LoVo (cell line): Measurements from ENCODE around the gene HOXB5.
A peak's percentile ranks its signal among the peaks of the same experiment; 100 is the strongest.

ENCODE experiments used
- DNase-seq: peaks from one replicate; pipeline ENCODE4 v3.0.0-alpha.2; 2016; ENCODE audit warnings: low spot score

The HOXB5 gene

DNA sequence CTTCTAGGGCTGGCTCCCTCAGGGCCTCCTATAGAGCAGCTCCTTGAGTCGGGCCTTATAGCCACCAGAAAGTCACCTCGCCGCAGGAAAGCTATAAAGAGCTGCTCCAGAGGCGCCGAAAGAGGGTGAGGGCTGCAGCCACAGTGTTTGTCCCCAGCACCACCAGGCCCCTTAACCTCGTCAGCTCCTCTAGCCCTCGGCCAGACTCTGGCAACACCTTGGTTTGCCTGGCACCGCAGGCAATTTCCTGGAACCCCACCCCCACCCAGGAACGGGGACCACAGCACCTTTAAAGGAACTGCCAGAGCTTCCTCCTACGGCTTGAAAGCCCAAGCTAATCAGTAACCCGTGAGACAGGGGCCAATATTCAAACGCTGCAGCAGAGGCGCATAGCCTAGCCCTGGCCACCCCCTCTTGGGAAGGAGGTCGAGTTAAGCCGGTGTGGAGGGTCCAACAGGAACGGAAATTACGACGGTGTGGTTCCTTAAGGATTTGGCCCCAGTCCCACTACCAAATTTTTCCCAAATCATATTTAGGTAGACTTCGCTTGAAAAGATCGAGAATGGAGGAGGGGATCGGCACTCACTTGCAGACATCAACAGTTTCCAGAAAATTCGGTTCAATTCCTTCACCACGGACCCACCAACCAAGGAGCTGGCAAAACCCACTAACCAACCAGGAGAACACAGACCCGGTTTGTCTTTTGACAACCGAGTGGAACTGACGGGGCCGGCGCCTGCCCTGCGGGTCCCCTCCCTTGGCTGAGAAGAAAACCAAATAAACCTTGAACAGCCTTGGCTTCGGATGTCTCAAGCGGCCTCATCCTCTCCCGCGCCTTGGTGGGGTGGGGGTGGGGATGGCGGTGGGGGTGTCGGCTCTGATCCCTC is 8.2 kb upstream of the HOXB5 start:
- DNase-seq, result peak; percentile 78

DNA sequence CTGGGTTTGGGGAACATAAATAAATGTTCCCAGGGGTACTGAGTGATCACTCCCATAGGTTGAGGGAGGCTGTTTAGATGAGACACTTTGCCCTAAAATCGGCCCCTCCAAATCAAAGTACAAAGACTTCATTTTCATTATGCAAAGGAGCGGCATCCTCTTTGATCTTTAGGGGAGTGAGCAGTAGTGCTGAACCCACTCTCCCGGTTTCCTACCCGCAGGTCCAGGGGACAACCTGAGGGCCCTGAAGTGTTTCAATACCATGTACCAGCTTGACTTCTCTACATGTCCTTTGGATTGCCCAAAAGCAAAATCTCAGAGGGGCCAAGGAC is 7.6 kb upstream of the HOXB5 start:
- no peak for DNase-seq

DNA sequence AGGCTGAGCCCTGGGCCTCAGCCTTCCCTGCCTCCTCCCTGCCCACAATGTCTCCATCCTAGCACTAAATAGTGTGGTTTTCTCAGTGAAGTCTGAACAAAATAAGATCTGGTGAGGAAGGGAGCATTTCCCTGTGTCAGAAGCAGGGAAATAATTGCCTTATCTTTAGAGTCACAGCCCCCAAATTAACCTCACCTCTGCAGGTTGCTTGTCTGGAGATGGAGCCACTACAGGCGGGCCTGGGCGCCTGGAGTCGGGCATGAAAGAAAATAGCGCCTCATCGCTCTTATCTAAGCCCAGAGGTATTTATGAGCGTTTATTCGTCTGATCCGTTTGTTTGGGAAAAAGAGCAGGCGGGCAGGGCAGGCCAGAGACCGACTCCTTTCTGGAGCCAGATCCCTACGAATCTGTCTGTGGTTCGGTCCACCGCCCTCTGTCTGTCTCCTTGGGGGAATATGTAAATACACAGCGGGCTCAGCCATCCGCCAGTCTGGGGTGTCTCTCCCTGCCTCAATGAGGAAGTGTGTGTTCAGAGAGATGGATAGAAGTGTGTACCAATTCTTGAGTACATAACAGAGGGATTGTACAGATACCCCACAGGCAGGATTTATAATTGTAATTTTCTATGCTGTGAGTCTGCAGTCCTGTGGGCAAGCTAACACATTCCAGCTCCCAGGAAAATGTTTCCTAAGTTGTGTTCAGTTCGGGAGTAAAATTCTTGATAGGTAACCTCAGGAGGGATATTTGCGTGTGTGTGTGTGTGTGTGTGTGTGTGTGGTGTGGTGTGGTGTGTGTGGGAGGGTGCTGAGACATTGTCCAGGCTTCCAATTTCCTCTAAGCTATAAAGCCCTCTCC is 6.9 kb upstream of the HOXB5 start:
- DNase-seq, result no peak

DNA sequence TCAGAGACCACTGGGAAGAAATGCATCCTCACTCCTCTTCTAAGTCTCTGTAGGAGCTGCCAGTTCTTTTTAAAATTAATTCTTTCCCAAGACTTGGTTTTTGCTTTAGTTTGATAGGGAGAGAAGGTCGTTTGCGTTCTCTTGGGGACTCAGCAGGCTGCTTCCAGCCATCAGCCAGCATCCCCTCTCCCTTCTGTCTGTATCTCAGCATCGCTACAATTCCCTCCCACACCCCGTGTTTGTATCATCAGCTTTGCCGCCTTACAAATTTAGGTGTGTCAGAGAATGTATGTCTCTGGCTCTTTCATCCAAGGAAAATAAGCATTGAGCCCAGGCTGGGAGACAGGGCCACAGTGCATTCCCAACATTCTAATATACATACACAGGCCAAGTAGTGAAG is 5.8 kb upstream of the HOXB5 start:
- no peak for DNase-seq

DNA sequence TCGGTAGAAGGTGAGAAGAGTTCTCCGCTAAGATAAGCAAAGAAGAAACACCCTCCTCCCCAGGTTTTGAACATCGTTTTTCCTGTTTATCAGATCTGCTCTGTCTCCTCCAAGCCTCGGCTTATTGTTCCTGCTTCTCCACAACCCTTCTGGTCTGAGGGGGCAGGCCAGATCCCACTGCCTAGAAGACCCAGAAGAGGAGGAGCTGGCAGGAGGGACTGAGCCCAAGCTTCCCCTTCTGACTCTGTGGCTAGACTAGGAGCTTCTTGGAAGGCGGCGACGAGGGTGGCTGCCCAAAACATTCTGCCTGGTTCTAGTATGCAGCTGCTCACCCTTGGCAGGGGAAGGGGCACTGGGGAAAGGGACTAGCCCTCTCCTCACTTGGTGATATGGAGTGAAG is 5.2 kb upstream of the HOXB5 start:
- DNase-seq, result no peak

DNA sequence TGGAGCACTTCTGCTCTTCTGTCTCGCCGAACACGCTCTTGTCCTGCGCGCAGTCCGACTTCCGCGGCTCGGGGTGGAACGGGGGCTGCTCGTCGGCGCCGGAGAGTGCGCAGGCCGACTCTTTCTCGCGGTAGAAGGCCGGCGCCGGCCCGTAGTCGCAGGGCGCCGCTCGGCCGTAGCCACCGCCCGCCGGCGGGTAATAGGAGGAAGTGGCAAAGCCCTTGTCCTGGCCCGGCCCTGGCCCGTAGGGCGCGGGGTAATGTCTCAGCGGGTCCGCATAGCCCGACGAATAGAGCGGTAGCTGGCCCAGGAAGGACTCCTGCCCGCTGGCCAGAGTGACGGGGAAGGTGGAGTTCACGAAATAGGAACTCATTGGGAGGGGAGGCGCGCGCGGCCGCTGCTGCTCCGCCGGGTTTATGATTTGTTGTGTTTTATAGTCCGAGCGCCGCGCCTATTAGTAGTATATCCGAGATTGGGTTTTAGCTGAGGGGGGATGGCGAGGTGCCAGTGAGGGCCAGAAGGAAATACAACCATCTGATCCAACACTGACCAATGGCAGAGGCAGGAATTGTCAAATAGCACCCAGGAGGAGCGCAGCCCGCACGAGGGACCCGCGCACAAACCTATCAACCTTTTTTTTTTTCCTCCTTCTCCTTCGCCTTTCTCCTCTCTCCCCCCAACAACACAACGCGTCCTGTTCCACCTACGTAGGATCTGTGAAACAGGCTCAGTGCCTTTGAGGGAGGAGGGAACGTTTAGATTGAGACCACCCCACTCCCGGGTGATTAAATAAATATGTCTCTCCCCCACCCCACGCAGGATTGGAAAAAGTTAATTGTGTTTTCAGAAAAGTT is 4.4 kb upstream of the HOXB5 start:
- no peak for DNase-seq

DNA sequence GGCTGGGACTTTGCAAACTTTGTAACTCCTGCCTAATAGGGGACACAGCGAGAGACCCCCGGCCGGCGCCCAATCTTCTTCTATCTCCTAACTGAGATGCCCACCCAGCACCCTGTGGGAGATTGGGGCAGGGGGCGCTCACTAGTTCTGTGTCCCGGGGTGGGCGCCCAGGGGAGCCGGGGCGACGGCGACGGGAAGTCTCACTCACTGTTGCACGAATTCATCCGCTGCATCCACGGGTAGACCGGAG is 3.9 kb upstream of the HOXB5 start:
- DNase-seq, result no peak

DNA sequence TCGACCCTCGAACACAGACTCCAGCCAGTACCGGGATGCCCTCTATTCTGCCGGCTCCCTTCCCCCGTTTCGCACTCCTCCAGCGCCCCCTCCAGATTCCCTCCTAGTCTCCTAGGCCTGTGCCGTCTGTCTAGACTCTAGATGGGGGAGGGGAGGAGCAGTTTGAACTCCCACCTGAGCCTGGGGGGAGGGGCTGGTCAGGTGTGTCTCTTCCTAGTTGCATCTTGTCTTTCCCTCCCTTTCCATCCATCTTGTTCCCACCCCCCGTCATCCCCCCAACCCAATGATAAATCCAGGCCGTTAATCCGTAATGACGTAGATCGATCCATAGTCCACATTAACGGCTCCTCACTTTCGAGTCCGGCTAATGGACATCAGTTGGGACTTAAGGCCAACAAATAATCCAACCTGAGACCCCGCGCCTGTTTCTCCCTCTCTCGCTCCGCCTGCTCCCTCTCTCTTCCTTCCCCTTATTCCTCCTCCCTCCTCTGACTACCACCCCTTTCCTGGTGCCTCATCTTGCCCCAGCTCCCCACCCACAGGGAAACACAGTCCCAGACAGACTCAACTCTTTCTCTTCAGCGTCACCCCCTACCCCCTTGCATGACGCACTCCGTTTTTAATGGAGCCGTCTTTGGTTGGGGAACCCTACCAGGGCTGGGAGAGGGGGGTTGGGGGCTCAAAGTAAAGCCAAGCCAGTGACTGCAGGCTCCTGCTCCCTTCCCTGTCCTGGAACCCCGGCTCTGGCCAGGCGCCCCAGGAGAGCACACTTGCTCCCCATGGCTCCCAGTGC is 3.4 kb upstream of the HOXB5 start:
- DNase-seq, result no peak

DNA sequence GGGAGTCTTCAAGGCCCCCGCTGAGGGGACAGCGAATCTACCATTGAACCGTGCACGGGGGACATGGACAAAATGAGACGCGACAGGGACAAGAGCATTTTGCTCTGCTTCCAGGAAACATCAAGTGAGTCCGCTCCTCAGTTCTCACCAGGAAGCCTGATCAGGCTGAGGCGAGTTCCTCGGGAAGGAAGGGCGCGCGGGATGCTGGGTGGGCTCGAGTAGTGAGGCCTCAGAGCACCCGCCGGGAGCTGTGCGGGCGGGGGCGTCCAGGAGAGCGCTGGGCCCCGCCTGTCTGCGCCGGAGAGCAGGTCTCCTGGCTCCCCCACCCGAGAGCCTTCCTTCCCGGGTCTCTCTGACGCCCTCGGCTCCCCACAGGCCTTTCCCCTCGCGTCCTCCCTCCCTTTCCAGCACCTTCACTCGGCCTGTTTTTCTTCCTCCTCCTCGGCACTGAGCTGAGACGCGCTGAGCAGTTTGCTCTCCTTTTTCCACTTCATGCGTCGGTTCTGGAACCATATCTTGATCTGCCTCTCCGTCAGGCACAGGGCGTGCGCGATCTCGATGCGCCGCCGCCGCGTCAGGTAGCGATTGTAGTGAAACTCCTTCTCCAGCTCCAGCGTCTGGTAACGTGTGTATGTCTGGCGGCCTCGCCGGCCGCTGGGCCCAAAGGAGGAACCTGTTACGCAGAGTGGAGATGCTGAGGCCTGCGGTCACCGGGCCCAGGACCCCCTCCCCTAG is 2.6 kb upstream of the HOXB5 start:
- no peak for DNase-seq

DNA sequence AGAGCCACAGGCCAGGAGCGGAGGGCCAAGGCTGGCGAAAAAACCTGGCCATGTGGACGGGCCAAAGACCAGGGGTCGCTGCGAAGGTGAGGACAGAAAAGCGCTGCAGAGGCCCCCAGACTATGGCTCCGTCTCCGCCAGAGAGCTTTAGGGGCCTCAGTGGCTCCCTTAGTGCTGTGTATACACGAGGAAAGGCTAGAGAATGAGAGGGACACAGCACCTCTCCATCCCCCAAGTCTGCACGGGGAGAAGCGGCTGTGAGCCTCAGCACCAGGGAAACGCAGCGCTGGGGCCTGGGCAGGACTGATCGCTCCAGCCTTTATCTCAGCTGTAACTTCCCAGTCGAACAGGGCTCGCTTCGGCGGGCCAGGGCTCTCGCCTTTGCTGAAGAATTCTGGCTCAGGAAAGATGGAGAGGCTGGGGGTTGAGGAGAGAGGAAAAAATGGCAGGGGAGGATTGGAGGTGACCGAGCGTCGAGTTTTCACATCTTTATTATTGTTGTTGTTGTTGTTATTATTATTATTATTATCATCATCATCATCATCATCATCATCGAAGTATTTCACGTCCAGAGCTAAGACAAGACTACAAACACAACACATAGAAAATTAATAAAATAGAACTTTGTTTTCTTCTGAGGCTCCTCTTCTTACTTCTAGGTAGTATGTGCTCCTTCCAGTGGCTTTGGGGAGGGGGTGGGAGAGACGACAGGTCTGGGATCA is 1.9 kb upstream of the HOXB5 start:
- DNase-seq, result no peak

DNA sequence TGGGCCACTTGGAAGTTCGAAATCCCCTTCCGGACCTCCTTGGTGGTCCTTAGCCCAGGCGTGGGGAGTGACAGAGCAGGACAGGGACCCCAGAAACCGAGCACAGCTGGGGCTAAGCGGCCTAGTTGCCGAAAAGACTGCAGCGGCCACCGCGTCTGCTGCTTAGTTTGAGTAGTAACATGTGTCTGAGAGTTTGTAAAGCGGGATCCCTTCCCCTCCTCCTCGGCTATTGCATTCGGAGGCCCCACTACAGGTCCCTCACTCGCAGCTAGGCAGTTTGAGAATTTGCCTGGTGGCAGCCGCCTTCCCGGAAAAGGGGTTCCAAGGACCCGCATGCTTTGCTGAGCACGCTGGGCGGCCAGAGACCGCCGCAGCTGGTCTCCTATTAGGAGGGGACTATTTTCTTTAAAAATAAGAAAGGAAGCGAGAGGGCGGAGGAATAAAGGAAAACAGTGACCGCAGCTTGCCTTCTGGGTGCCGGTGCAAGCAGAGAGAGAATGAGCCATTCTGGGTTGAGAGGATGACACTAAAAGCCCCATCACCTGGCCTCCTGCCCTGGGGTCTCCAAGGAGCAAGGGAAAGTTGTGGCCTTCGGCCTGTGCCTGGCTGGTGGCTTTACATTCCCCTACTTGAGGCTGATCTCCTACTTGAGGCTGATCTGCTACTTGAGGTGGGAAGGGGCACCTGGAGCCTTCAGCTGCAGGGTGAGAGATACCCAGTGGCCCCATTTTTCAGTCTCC is 1.1 kb upstream of the HOXB5 start:
- DNase-seq, result no peak

DNA sequence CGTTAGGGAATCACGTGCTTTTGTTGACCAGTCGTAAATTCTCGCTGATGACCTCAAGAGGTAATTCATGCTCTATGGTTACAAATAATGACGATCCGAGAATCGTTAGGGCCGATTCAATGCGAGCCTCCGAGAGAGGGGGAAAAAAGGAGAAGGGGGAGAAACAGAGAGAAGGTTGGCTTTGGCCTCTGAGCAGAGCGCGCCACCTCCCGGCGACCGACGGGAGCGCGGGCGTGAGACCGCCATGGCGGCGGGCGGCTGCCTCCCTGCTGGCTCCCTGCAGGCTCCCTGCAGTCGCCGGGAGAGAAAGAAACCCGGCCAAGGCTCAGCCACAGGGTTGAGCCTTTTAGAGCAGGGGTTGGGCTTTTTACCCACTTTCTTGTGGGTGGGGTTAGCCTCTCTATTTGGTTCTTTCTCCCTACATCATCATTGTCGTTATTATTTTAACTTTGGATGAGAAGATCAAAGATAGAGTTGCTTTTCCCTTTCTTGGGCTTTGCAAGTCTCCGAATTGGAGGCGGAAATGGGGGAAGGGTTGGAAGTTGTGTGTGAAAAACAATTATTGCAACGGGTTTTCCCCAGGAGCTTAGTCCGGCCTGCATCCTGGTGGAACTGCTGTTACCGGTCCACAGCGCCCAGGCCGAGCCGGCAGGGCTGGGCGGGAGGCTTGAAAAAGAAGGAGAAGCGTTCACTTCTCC is 410 bp upstream of the HOXB5 start:
- no peak for DNase-seq

DNA sequence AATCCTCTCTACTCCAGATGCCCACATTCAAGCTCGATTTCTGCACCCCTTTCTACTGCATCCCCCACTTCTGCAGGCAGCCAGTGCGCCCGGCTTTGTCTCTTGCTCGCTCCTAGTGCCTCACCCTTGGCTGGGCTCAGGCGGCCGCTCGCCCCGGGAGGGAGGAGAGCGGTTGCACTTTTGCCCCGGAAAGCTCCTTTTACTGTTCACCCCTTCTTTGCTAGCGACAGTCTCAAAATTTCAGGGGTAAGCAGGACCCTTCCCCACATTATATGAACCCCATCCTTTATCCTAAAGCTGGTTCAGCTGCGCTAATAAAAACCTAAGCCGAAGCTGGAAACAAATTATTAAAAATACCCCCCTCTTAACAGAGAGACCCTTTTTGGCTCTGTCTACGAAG is 1.0 kb downstream of the HOXB5 start:
- DNase-seq, result no peak

DNA sequence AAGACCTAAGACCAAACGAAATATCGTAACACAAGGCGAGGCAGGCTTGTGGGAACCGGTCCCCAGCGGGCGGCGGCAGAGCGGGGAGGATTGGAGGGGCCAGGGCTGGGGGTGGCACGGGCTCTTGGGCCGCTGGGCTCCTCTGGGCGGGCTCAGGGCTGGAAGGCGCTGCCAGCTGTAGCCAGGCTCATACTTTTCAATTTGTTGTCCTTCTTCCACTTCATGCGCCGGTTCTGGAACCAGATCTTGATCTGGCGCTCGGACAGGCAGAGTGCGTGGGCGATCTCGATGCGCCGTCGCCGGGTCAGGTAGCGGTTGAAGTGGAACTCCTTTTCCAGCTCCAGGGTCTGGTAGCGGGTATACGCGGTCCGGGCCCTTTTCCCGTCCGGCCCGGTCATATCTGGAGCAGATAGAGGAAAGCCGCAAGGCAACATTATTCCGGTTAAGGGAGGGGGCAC is 1.5 kb downstream of the HOXB5 start:
- DNase-seq, result no peak

DNA sequence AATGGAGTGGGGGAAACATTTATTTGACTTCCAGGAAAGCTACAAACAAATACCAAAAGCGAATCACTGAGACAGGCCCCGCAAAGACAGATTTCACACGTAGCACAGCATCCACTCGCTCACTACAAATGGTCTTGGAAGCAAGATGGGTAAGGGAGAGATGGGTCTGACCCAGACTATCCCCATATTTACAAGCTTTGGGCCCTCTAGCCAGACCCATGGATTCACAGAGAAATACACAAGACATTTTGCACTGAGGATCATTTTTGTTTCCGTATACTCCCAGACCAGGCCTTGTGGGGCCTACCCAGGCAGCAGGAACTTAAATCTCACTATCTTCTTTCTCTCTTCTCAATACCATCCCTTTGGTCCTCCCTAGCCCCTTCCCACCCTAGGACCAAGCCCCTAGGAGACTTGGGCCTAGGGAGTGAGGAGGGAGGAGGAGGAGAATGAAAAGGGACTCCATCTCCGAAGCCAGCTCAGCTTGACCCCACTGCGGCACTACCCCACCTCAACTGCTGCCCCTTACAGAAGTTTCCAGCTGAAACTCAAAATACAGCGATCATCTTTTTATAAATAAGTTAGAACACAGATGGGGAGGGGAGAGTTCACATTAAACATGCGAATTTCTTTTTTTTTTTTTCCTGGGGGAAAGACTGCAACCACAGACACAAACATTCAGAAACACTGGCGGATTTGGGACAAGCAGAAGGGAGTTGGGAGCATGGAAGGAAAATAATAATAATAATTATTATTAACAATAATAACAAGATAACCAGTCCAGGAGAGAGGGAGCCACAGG is 2.1 kb downstream of the HOXB5 start:
- DNase-seq, result no peak

DNA sequence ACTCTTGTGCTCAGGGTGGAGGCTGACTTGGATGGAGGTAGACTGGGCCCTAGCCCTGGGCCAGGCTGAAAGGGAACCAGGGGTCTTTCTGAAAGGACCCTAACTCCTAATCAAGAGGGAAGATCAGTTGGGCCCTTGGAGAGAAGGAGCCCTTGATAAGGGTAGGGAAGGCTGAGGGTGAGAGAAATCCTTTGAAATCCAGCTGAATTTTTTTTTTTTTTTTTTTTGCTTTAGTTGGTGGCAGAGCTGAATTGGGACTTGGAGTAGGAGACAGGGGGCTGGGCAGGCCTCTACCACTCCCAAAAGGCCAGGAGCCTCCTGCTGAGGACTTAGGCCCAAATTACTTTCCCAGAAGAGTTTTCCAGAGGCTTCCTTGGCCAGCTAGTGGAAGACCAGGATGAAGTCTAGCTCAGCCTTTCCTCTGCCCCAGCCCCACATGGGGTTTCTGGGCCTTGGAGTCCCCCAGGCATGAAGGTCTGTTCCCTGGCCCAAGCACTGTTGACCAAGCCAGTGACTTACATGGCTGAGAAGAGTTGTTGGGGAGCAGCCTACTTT is 2.9 kb downstream of the HOXB5 start:
- no peak for DNase-seq

DNA sequence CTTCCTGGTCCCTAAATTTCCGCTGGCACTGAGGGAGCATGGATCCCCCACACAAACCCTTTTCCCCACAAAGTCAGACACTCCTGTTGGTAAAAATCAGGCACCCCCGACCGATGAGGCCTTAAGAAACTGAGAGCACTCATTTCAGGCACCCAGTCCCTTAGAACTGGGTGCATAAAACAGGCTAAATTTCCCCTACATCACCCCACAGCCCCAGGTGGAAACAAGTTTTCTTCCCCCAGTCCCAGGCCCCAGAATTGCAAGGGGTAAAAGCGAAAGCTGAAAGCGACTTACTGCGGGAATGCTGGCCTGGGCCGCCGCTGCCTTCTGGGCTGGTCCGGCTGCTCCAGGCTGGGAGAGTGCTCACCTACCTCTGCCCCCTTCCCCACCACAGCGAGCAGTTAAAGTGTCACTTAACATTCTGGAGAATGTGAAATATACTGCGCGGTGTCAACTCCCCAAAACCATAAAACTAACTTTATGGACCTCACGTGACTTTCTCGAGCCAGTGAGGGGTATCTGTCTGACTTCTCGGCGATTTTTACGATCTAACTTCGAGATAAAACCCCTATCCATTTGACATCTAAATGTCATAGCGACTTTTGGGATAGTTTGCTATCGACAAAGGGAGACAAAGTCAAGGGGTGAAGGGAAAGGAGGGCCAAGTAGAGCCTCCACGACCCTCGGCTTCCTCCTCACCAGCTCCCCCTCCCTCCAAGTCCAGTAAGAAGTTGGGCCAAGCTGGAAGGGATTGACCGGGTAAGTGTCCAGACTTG is 3.6 kb downstream of the HOXB5 start, which contains the start of gene HOXB3:
Gene HOXB3 (minus strand): TSS at position 411 of the 776 bp plus-strand sequence. CDS start 37,767 bp downstream, outside the sequence.
- peak; percentile 77 for DNase-seq
